ENCODE data around the gene ATAD2B. TPM values are rescaled to one million over a fixed set of nuclear protein-coding genes. Genes with fewer than 3 reads are reported as not detected.
"Not testable (repeated sequence)": the region's sequence is repeated elsewhere in the genome, so short reads cannot be mapped to it uniquely, and the experiment has no call there.

ATAD2B gene
- total RNA-seq, 1 donor from 2014 or later, result 25.9 TPM

DNA sequence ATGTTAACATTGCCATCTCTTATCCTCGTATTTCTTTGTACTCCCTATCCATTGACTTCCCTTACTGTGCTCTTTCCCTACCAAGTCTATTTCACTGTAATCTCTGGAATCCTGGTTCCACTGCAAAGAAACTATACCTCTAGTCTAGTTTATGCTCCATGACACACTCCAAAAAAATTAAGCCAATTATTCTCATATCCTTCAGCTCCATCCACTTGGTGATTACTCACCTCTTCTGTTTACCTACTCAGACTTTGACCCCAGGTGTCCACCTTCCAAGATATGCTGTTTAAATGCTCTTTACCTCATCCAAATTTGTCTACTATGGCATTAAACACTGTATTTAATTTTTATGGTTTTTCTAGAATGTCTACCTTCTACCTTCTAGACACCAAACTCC is 137.9 kb downstream of the ATAD2B start:
- no peaks in the 10 kb centered on the region for H3K9me3 Mint-ChIP-seq
- no peak overlapping the region for H3K4me3 Mint-ChIP-seq
- intact Hi-C loops (cut with micrococcal nuclease), result no loop called here
- no peaks in the 10 kb centered on the region for H3K27me3 Mint-ChIP-seq (ENCODE audit: insufficient read depth)
- DNase-seq (ENCODE audit: low spot score), result no peak
- H3K27ac Mint-ChIP-seq, result no peak overlapping the region
- H3K36me3 Mint-ChIP-seq (ENCODE audit: low read depth), result peaks cover 23% of the 10 kb centered on the region
- peaks cover 20% of the 10 kb centered on the region for H3K4me1 Mint-ChIP-seq (ENCODE audit: low read depth)

DNA sequence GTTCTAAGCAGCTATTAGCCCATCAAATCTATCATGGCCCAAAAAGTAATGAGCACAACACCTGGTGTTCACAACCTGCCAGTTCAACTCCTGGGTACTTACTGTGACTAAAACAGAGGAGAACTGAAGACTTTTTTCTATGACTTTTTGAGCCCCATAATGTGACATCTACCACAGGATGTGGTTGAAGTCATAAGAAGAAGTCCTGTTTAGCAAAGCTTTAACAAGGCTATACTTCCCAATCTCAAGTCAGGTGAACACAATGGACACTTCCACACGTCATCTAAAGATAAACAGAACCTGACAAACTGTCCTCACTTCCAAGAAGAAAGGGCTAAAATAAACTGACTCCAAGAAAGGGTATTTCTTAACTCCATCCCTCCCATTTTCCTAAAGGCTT is 138.8 kb downstream of the ATAD2B start:
- no peaks in the 10 kb centered on the region for H3K27me3 Mint-ChIP-seq (ENCODE audit: insufficient read depth)
- H3K27ac Mint-ChIP-seq, result no peak overlapping the region
- no peak overlapping the region for H3K4me3 Mint-ChIP-seq

DNA sequence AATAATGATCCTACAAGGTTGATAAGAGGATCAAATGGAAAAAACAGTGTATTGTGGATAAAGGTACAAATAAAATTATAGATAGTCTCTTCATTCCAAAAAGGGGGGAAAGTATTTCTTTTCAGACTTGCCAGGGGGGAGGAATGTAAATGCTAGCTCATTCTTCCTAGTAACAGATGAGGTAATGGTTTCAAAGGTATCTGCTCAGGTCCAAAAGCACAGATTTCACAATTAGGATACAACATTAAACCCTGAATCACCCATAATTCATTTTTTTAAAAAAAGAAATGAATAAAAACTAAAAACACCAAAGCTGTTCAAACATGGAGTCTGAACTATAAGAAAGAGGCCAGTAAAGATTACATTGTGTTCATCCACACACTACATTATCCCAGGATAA is 142.0 kb downstream of the ATAD2B start:
- intact Hi-C loops (cut with micrococcal nuclease), result no loop called here
- Mint-ChIP-seq H3K27me3 (ENCODE audit: insufficient read depth) (no peaks in the 10 kb centered on the region), H3K9me3 (no peaks in the 10 kb centered on the region), H3K4me3 (no peak overlapping the region), H3K4me1 (ENCODE audit: low read depth) (peaks cover 20% of the 10 kb centered on the region), H3K27ac (no peak overlapping the region), H3K36me3 (ENCODE audit: low read depth) (peaks cover 21% of the 10 kb centered on the region)
- no peak for DNase-seq (ENCODE audit: low spot score)

More for the DNA sequence above, 138.8 kb downstream of the ATAD2B start:
- intact Hi-C loops (cut with micrococcal nuclease), result no loop called here
- Mint-ChIP-seq H3K36me3 (ENCODE audit: low read depth) (peaks cover 23% of the 10 kb centered on the region), H3K4me1 (ENCODE audit: low read depth) (peaks cover 20% of the 10 kb centered on the region), H3K9me3 (no peaks in the 10 kb centered on the region)
- DNase-seq (ENCODE audit: low spot score), result peak; percentile 6

DNA sequence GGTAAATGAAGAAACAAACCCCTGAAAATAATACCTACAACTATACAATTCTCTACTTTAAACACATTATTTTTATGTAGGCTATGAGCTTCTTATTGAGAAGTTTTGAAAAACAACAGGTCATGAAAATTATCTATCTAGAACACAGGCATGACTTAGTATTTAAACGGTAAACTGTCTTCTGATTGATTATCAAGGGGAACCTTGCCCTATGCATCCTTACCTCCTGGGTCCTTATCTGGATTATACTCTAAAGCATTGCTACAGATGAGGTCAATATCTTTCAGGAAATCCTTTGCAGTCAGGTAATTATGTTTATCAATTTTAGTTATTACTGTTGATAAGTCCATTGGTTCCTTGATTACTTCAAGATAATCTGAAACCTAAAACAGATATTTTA is 144.3 kb downstream of the ATAD2B start:
- Mint-ChIP-seq H3K27ac (no peak overlapping the region), H3K36me3 (ENCODE audit: low read depth) (peaks cover 9% of the 10 kb centered on the region), H3K27me3 (ENCODE audit: insufficient read depth) (no peaks in the 10 kb centered on the region)

DNA sequence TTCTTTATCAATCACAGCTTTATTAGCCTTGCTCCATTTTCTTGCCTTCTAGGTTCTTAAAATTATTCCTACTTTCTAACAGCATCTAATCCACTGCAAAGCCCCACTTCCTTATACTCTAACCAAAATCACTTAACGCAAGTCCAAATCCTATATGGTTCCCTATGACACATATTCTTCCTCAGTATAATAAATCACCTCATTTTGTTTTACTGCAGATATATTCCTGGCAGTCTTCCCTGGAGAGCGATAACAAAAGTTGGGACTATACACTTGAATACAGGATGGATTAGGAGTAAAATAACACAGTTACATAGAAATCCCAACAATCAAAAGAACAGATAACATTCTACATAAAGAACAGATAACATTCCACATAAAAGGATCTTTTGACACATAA is 144.8 kb downstream of the ATAD2B start:
- peaks cover 3% of the 10 kb centered on the region for H3K4me1 Mint-ChIP-seq (ENCODE audit: low read depth)
- no peak overlapping the region for H3K27ac Mint-ChIP-seq
- H3K27me3 Mint-ChIP-seq (ENCODE audit: insufficient read depth), result no peaks in the 10 kb centered on the region
- peaks cover 9% of the 10 kb centered on the region for H3K36me3 Mint-ChIP-seq (ENCODE audit: low read depth)
- DNase-seq (ENCODE audit: low spot score), result no peak
- H3K4me3 Mint-ChIP-seq, result no peak overlapping the region
- intact Hi-C loops (cut with micrococcal nuclease), result no loop called here
- no peaks in the 10 kb centered on the region for H3K9me3 Mint-ChIP-seq

More for the DNA sequence above, 144.3 kb downstream of the ATAD2B start:
- DNase-seq (ENCODE audit: low spot score), result no peak
- Mint-ChIP-seq H3K9me3 (no peaks in the 10 kb centered on the region), H3K4me3 (no peak overlapping the region), H3K4me1 (ENCODE audit: low read depth) (peaks cover 8% of the 10 kb centered on the region)
- intact Hi-C loops (cut with micrococcal nuclease), result no loop called here

DNA sequence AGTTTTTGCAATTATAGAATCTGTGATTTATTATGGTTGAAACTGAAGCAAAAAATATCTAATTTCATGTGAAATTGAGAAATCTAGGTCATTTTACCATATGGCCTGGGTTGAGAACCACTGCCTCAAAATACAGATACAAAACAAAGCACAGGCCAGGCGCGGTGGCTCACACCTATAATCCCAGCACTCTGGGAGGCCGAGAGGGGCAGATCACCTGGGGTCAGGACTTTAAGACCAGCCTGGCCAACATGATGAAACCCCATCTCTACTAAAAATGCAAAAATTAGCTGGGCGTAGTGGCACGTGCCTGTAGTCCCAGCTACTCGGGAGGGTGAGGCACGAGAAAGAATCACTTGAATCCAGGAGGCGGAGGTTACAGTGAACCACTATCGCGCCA is 146.5 kb downstream of the ATAD2B start:
- intact Hi-C loops (cut with micrococcal nuclease); H3K27ac Mint-ChIP-seq; H3K4me1 Mint-ChIP-seq (ENCODE audit: low read depth); H3K4me3 Mint-ChIP-seq; H3K9me3 Mint-ChIP-seq; DNase-seq (ENCODE audit: low spot score); H3K27me3 Mint-ChIP-seq (ENCODE audit: insufficient read depth): not testable (repeated sequence)
- peaks cover 11% of the 10 kb centered on the region for H3K36me3 Mint-ChIP-seq (ENCODE audit: low read depth)

DNA sequence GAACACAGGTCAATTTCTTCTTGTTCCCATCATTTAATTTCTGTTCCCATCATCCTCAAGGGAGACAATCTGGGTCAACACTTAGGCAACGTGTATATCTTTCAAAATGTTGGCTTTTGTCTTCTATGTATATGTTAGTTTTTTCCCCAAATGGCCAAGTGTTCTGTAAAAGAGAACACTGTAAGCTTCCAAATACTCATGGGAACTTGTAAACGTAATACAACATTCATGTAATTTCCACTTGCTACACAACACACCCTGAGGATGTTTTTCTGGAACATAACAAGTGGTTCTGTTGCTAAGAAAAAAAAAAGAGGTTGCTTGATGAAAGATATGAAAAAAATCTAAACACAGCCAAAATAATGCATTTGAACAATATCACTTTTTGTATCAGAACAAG is 149.1 kb downstream of the ATAD2B start:
- no peak overlapping the region for H3K4me3 Mint-ChIP-seq
- H3K9me3 Mint-ChIP-seq, result no peaks in the 10 kb centered on the region
- H3K27ac Mint-ChIP-seq, result no peak overlapping the region
- intact Hi-C loops (cut with micrococcal nuclease), result no loop called here
- DNase-seq (ENCODE audit: low spot score), result no peak
- peaks cover 16% of the 10 kb centered on the region for H3K36me3 Mint-ChIP-seq (ENCODE audit: low read depth)
- H3K27me3 Mint-ChIP-seq (ENCODE audit: insufficient read depth), result no peaks in the 10 kb centered on the region
- H3K4me1 Mint-ChIP-seq (ENCODE audit: low read depth), result no peaks in the 10 kb centered on the region

DNA sequence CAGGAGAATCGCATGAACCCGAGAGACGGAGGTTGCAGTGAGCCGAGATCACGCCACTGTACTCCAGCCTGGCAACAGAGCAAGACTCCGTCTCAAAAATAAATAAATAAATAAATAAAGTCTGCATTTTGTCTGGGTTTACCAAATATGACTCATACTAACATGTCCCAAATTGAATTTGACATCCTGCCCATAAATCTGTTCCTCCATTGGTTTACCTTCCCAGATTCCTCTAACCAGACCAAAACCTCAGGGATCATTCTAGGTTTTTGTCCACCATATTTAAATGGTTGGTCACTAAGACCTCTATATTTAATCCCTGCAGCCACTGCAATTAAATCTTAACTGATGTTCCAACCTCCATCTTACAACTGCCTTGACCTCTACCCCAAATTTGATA is 150.9 kb downstream of the ATAD2B start:
- H3K27me3 Mint-ChIP-seq (ENCODE audit: insufficient read depth), result no peaks in the 10 kb centered on the region
- DNase-seq (ENCODE audit: low spot score), result no peak
- no peak overlapping the region for H3K27ac Mint-ChIP-seq

DNA sequence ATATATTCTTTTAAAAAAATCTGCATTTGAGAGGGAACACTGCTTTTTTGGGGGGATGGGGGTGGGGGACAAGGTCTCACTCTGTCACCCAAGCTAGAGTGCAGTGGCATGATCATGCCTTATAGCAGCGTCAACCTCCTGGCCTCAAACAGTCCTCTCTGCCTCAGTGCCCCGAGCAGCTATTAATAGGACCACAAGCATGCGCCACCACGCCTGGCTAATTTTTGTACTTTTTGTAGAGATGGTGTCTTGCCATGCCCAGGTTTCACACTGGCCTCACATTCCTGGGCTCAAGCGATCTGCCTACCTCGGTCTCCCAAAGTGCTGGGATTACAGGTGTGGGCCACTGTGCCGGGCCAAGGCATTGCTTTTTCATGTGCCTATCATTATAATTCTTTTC is 154.2 kb downstream of the ATAD2B start:
- H3K4me1 Mint-ChIP-seq (ENCODE audit: low read depth), result no peaks in the 10 kb centered on the region
- intact Hi-C loops (cut with micrococcal nuclease), result no loop called here
- no peak overlapping the region for H3K4me3 Mint-ChIP-seq
- no peaks in the 10 kb centered on the region for H3K27me3 Mint-ChIP-seq (ENCODE audit: insufficient read depth)
- peaks cover 33% of the 10 kb centered on the region for H3K36me3 Mint-ChIP-seq (ENCODE audit: low read depth)
- H3K27ac Mint-ChIP-seq, result no peak overlapping the region
- peaks cover 6% of the 10 kb centered on the region for H3K9me3 Mint-ChIP-seq
- DNase-seq (ENCODE audit: low spot score), result no peak

More for the DNA sequence above, 150.9 kb downstream of the ATAD2B start:
- Mint-ChIP-seq H3K9me3 (peaks cover 2% of the 10 kb centered on the region), H3K36me3 (ENCODE audit: low read depth) (peaks cover 25% of the 10 kb centered on the region), H3K4me3 (no peak overlapping the region), H3K4me1 (ENCODE audit: low read depth) (no peaks in the 10 kb centered on the region)
- intact Hi-C loops (cut with micrococcal nuclease), result no loop called here

DNA sequence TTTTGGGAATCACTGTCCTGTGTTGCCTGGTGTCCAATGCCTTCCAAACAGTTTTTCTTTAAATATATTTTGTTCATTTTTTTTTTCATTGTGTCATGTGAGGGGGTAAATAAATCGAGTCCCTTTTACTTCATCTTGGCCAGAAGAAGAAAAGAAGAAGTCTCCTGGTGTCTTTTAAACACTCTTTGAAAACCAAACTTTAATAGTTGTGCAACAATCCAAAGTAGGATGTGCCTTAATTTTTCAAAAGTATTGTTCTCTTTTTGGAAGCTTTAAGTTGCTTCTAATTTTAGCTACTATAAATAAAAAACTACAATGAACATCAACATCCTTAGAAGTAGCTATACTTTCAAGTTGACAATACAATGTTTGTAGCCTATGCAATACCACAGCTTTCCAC is 154.9 kb downstream of the ATAD2B start:
- Mint-ChIP-seq H3K27ac (no peak overlapping the region), H3K4me3 (no peak overlapping the region), H3K4me1 (ENCODE audit: low read depth) (no peaks in the 10 kb centered on the region), H3K27me3 (ENCODE audit: insufficient read depth) (no peaks in the 10 kb centered on the region), H3K9me3 (peaks cover 6% of the 10 kb centered on the region), H3K36me3 (ENCODE audit: low read depth) (peaks cover 37% of the 10 kb centered on the region)
- intact Hi-C loops (cut with micrococcal nuclease), result no loop called here
- no peak for DNase-seq (ENCODE audit: low spot score)

DNA sequence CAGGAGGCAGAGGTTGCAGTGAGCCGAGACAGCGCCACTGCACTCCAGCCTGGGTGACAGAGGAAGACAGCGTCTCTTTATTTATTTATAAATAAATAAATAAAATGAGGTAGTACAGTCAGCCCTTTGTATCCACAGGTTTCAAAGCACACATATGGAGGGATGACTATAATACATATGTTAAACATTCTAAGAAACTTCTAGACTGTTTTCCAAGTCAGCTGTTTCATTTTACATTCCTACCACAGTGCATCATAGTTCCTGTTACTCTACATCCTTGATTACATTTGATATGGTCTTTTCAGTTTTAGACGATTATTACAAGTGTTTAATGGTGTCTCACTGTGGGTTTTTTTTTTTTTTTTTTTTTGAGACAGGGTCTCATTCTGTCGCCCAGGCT is 157.6 kb downstream of the ATAD2B start:
- peaks cover 6% of the 10 kb centered on the region for H3K9me3 Mint-ChIP-seq
- no peaks in the 10 kb centered on the region for H3K4me1 Mint-ChIP-seq (ENCODE audit: low read depth)
- no peaks in the 10 kb centered on the region for H3K27me3 Mint-ChIP-seq (ENCODE audit: insufficient read depth)
- no peak overlapping the region for H3K27ac Mint-ChIP-seq
- intact Hi-C loops (cut with micrococcal nuclease), result no loop called here
- DNase-seq (ENCODE audit: low spot score), result no peak
- H3K4me3 Mint-ChIP-seq, result no peak overlapping the region
- H3K36me3 Mint-ChIP-seq (ENCODE audit: low read depth), result peaks cover 34% of the 10 kb centered on the region

DNA sequence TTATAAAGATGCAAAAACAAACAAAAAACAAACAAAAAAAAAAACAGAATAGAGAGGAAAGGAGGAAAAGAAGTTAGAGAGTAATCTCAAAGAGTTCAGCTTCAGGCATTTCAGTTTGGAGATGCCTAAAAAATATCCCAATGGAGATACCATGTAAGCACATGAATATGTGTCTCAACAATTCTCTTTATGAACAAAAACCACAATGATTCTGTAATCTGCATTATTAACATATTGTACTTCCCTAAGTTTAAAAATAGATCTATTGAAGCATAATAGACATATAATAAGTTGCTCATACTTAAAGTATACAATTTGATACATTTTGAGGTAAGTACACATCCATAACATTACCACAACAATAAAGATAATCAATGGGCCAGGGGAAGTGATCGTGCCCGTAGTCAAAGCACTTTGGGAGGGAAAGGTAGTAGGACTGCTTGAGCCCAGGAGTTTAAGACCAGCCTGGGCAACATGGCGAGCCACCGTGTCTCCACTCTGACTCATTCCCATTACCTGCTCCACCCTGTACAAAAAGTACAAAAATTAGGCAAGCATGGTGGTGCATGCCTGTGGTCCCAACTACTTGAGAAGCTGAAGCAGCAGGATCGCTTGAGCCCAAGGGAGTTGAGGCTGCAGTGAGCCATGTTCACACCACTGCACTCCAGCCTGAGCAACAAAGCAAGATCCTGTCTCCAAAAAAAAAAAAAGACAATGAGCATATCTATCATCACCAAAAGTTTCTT is 158.9 kb downstream of the ATAD2B start:
- peaks cover 6% of the 10 kb centered on the region for H3K9me3 Mint-ChIP-seq
- H3K27ac Mint-ChIP-seq, result no peak overlapping the region
- H3K27me3 Mint-ChIP-seq (ENCODE audit: insufficient read depth), result no peaks in the 10 kb centered on the region
- intact Hi-C loops (cut with micrococcal nuclease), result no loop called here
- no peaks in the 10 kb centered on the region for H3K4me1 Mint-ChIP-seq (ENCODE audit: low read depth)
- H3K4me3 Mint-ChIP-seq, result no peak overlapping the region
- H3K36me3 Mint-ChIP-seq (ENCODE audit: low read depth), result peaks cover 33% of the 10 kb centered on the region
- DNase-seq (ENCODE audit: low spot score), result no peak

DNA sequence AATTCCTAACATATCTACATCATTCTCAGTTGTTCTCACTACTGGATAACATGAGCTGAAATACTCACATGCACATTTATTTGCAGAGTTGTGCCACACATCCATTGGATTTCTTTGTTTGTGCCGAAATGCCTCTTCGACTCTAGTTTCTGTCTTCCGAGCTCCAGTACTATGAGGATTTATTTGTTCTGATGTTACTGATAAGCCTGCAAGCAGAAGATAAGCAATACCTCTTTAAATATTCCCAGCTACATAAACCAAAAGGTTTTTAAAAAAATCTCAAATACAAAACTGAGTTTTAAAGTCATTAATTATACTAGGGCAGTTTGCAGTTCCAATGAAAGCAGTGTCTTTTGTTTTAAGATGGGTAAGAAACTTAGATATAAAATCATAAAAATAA is 164.8 kb downstream of the ATAD2B start:
- no peak for DNase-seq (ENCODE audit: low spot score)
- intact Hi-C loops (cut with micrococcal nuclease), result no loop called here
- Mint-ChIP-seq H3K27ac (no peak overlapping the region), H3K4me3 (no peak overlapping the region), H3K9me3 (no peaks in the 10 kb centered on the region), H3K27me3 (ENCODE audit: insufficient read depth) (no peaks in the 10 kb centered on the region), H3K4me1 (ENCODE audit: low read depth) (peaks cover 19% of the 10 kb centered on the region), H3K36me3 (ENCODE audit: low read depth) (peaks cover 25% of the 10 kb centered on the region)

DNA sequence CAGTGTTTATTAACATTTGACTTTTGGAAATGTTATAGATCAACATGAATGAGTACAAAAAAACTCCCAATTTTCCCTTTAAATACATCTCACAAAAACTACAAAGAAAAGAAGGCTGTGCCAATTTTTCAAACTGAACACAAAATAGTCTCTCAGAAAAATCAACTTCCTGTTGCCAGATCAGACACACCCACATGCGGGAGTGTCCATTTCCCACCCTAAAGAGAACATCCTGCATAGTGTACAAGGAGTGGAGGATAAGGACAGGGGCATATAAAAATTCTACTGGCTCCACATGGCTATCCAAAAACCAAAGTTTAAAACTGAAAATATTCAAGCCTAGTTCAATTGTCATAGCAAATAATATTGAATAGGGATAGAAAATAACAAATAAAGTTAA is 165.3 kb downstream of the ATAD2B start:
- DNase-seq (ENCODE audit: low spot score), result no peak
- no peaks in the 10 kb centered on the region for H3K9me3 Mint-ChIP-seq
- peaks cover 19% of the 10 kb centered on the region for H3K4me1 Mint-ChIP-seq (ENCODE audit: low read depth)
- peaks cover 27% of the 10 kb centered on the region for H3K36me3 Mint-ChIP-seq (ENCODE audit: low read depth)
- no peak overlapping the region for H3K27ac Mint-ChIP-seq
- intact Hi-C loops (cut with micrococcal nuclease), result no loop called here
- no peak overlapping the region for H3K4me3 Mint-ChIP-seq
- H3K27me3 Mint-ChIP-seq (ENCODE audit: insufficient read depth), result no peaks in the 10 kb centered on the region

Data from activated T-helper 1 cell treated with anti-CD3 and anti-CD28 coated beads, Interleukin-12 subunit alpha, Interleukin-12 subunit beta, Interleukin-2, Interleukin-4 antibody, amounts not matched to agents 30 ng/mL and 10 ng/mL and 1 ng/mL, durations not matched to agents 14 hours and 24 hours and 36 hours (primary cell).